ENCODE results near the gene PBRM1. TPM values are rescaled to one million over a fixed set of nuclear protein-coding genes. Genes with fewer than 3 reads are reported as not detected.
"Not testable (repeated sequence)": the region's sequence is repeated elsewhere in the genome, so short reads cannot be mapped to it uniquely, and the experiment has no call there.

The PBRM1 gene
- total RNA-seq, 1 donor from 2014 or later, result 192 TPM

DNA sequence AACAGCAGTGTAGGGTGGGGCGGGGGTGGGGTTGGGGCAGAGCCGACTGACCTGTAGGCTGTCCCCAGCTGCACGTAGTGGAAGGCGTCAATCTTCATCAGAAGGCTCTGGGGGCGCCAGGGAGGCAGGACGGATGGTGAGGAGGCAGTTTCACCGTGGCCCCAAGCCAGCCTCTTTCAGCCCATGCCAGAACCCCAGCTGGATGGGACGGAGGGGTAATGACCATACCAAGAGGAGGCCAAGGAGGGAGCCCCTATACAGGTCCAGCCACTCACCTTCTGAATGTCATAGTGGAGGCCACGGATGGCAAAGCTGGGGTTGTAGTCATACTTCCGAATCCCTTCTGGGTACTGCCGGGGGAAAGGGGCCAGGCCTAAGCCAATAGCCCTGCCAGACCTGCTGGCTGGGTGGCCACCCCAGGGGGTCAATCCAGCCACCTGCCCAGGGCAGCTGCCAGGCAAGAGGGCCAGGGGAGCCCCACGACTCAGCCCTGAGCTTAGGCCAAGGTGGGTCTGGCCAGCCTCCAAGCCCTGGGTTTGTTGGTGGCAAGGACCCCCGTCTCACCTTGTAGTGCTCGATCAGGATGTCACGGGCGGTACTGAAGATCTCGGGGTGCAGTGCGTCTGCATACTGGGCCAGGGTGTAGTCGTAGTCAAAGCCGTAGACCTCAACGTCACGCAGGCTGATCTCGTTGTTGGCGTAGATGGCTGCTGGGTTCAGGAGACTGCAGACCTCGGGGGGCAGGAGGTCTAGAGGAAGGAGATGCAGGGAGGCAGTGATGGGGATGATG is 156.9 kb downstream of the PBRM1 start:
- Mint-ChIP-seq H3K9me3 (ENCODE audit: unreplicated experiment) (peaks cover 7% of the 10 kb centered on the region), H3K27me3 (ENCODE audit: unreplicated experiment) (peaks cover 8% of the 10 kb centered on the region), H3K27ac (ENCODE audit: unreplicated experiment) (no peak overlapping the region), H3K36me3 (ENCODE audit: unreplicated experiment) (no peaks in the 10 kb centered on the region), H3K4me1 (ENCODE audit: low read depth, unreplicated experiment) (peaks cover 9% of the 10 kb centered on the region), H3K4me3 (ENCODE audit: unreplicated experiment) (no peak overlapping the region)
- peak; percentile 10 for DNase-seq
- TF ChIP-seq, protein P1, sequence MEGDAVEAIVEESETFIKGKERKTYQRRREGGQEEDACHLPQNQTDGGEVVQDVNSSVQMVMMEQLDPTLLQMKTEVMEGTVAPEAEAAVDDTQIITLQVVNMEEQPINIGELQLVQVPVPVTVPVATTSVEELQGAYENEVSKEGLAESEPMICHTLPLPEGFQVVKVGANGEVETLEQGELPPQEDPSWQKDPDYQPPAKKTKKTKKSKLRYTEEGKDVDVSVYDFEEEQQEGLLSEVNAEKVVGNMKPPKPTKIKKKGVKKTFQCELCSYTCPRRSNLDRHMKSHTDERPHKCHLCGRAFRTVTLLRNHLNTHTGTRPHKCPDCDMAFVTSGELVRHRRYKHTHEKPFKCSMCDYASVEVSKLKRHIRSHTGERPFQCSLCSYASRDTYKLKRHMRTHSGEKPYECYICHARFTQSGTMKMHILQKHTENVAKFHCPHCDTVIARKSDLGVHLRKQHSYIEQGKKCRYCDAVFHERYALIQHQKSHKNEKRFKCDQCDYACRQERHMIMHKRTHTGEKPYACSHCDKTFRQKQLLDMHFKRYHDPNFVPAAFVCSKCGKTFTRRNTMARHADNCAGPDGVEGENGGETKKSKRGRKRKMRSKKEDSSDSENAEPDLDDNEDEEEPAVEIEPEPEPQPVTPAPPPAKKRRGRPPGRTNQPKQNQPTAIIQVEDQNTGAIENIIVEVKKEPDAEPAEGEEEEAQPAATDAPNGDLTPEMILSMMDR (IDR thresholded peaks at IDR 0.05; ENCODE audit: partially characterized antibody, unreplicated experiment), result no peak

DNA sequence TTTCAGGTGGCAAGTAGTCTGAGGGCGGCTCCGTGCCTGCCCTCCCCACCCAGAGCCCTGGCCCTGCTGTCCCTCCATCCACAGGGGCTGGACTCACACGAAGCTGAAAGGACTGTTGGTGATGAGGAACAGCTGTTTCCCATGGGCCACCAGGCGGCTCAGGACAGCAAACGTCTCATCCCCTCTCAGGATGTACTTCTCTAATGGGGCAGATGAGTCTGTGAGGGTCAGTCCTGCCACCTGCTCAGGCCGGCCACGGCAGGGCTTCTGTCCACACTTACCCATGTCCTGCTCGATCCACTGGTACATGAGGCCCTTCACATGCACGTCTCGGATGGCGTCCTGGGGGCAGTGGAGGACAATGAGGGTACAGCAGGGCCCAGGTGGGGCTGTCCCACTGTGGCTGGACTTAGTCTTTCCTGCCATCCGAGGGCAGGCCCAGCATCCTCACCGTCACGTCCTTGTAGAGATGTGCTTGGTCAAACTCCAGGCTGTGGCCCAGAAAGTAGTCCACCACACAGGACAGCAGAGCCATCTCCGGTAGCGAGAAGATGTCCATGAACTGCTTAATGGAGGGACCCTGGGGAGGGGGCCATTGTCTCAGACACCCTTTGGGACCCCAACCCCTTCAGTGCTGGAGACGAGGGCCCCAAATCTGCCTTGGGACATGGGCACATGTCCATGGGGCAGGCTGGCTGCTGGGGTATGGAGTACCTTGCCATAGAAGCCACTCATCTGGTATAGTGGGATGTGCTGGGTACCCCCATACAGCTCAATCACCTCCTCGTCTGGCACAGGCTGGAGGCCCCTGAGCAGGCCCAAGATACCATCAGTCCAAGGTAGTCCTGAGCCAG is 157.8 kb downstream of the PBRM1 start:
- H3K4me3 Mint-ChIP-seq (ENCODE audit: unreplicated experiment), result no peak overlapping the region
- DNase-seq, result no peak
- peaks cover 8% of the 10 kb centered on the region for H3K27me3 Mint-ChIP-seq (ENCODE audit: unreplicated experiment)
- peaks cover 7% of the 10 kb centered on the region for H3K9me3 Mint-ChIP-seq (ENCODE audit: unreplicated experiment)
- no peaks in the 10 kb centered on the region for H3K36me3 Mint-ChIP-seq (ENCODE audit: unreplicated experiment)
- TF ChIP-seq, protein P1 (IDR thresholded peaks at IDR 0.05; ENCODE audit: partially characterized antibody, unreplicated experiment), result no peak
- H3K4me1 Mint-ChIP-seq (ENCODE audit: low read depth, unreplicated experiment), result peaks cover 9% of the 10 kb centered on the region
- H3K27ac Mint-ChIP-seq (ENCODE audit: unreplicated experiment), result no peak overlapping the region

DNA sequence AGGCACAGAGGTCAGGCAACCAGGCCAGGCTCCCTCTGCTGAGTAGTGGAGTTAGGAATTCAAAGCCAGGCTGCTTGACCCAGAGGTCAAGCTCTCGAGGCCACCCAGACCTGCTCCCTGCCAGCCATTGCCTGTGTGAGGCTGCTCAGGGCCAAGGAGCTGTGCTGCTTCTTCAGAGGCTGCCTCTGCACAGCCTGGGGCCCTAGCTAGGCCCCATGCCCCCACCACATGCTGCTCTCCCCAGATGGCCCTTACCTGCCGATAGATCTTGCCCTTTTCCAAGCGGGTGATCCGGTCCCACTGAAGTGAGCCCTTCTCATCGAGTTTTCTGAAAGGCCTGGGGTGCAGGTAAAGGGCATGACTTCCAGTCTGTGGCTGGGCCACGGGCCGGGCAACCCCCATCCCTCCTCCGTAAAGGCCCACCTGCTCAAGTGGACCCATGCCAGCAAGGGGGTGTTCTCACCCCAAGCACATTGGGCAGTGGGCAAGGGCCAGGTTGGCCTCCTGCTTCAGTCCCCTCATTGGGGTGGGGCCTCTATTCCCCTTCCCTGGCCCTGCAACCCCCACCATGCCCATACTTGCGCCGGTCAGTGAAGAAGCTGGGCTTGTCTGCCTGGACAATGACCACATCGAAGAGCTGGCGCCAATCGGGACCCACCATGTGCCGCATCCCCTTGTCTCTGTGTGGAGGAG is 158.5 kb downstream of the PBRM1 start:
- Mint-ChIP-seq H3K4me1 (ENCODE audit: low read depth, unreplicated experiment) (peaks cover 6% of the 10 kb centered on the region), H3K9me3 (ENCODE audit: unreplicated experiment) (peaks cover 5% of the 10 kb centered on the region), H3K36me3 (ENCODE audit: unreplicated experiment) (no peaks in the 10 kb centered on the region), H3K27ac (ENCODE audit: unreplicated experiment) (no peak overlapping the region), H3K27me3 (ENCODE audit: unreplicated experiment) (peaks cover 4% of the 10 kb centered on the region), H3K4me3 (ENCODE audit: unreplicated experiment) (no peak overlapping the region)
- TF ChIP-seq, protein P1 (IDR thresholded peaks at IDR 0.05; ENCODE audit: partially characterized antibody, unreplicated experiment), result no peak
- DNase-seq, result no peak

DNA sequence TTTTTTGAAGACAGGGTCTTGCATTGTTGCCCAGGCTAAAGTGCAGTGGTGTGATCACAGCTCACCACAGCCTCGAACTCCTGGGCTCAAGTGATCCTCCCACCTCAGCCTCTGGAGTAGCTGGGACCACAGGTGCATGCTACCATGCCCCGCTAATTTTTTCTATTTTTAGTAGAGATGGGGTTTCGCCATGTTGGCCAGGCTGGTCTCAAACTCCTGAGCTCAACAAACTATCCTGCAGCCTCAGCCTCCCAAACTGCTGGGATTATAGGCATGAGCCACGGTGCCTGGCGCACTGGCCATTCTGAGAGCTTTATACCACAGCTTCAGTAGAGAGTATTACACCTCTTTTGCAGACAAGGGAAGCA is 159.1 kb downstream of the PBRM1 start:
- H3K9me3 Mint-ChIP-seq (ENCODE audit: unreplicated experiment); H3K27ac Mint-ChIP-seq (ENCODE audit: unreplicated experiment); DNase-seq; H3K36me3 Mint-ChIP-seq (ENCODE audit: unreplicated experiment); H3K4me1 Mint-ChIP-seq (ENCODE audit: low read depth, unreplicated experiment); H3K4me3 Mint-ChIP-seq (ENCODE audit: unreplicated experiment); H3K27me3 Mint-ChIP-seq (ENCODE audit: unreplicated experiment): not testable (repeated sequence)

DNA sequence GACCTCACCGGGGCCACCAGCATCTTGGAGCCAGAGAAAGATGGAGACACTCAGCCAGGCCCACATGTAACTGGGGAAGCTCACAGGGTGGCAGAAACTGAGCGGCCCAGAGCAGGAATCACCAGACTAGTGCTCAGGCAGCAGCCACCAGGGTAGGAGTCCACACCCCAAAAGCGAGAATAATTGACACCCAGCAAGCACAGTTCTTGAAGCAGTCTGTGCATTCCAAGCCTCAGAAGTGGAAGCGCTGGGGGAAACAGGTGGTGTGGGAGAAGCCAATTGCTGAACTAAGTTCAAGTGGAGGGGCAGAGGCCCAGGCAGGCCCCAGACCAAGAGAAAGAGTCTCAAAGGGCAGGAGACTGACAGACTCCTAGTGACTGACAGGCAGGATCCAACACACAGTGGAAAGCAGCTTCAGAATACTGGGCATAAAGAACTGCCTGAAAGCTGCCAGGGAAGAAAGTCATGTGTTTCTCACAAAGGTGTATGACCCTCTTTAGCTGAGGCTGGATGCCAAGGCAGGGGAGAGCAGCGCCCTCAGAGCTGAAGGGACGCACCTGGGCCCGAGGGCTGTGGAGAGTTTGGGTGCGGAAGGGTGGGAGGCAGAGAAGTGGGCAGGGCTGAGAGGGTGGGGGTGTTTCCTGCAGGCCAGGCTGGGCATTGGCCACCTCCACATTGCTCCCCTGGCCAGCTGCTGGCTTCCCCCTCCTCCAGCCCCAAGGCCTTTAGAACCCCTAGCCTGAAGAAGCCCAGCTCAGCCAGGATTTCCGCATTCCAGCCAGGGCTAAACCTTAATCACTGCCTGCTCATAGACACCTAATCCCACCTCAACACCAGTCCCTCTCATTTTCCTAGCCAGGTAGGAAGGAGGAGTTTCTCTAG is 159.8 kb downstream of the PBRM1 start:
- Mint-ChIP-seq H3K27me3 (ENCODE audit: unreplicated experiment) (peaks cover 4% of the 10 kb centered on the region), H3K9me3 (ENCODE audit: unreplicated experiment) (peaks cover 5% of the 10 kb centered on the region), H3K4me3 (ENCODE audit: unreplicated experiment) (no peak overlapping the region), H3K4me1 (ENCODE audit: low read depth, unreplicated experiment) (peaks cover 6% of the 10 kb centered on the region), H3K36me3 (ENCODE audit: unreplicated experiment) (no peaks in the 10 kb centered on the region), H3K27ac (ENCODE audit: unreplicated experiment) (no peak overlapping the region)
- TF ChIP-seq, protein P1 (IDR thresholded peaks at IDR 0.05; ENCODE audit: partially characterized antibody, unreplicated experiment), result no peak
- no peak for DNase-seq

All from glutamatergic neuron (in vitro differentiated cells).